ENCODE data around the gene IMP3. TPM values are rescaled to one million over a fixed set of nuclear protein-coding genes. Genes with fewer than 3 reads are reported as not detected.

IMP3 gene
- total RNA-seq, 1 donor from 2014 or later = 54.9 TPM

GRCh38 chr15:75653347-75653913 is 13.4 kb upstream of the IMP3 start:
- no peak overlapping the region for H3K27ac ChIP-seq
- intact Hi-C loops (cut with DNase I) = no loop called here
- TF ChIP-seq, protein P1, sequence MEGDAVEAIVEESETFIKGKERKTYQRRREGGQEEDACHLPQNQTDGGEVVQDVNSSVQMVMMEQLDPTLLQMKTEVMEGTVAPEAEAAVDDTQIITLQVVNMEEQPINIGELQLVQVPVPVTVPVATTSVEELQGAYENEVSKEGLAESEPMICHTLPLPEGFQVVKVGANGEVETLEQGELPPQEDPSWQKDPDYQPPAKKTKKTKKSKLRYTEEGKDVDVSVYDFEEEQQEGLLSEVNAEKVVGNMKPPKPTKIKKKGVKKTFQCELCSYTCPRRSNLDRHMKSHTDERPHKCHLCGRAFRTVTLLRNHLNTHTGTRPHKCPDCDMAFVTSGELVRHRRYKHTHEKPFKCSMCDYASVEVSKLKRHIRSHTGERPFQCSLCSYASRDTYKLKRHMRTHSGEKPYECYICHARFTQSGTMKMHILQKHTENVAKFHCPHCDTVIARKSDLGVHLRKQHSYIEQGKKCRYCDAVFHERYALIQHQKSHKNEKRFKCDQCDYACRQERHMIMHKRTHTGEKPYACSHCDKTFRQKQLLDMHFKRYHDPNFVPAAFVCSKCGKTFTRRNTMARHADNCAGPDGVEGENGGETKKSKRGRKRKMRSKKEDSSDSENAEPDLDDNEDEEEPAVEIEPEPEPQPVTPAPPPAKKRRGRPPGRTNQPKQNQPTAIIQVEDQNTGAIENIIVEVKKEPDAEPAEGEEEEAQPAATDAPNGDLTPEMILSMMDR (IDR thresholded peaks at IDR 0.05) = no peak
- ATAC-seq (no peak), DNase-seq (no peak)
- H3K9me3 ChIP-seq = no peaks in the 10 kb centered on the region
- peak overlapping the region; percentile 90 for H3K4me3 ChIP-seq
- H3K27me3 ChIP-seq = no peaks in the 10 kb centered on the region
- peaks cover 57% of the 10 kb centered on the region for H3K4me1 ChIP-seq
- H3K36me3 ChIP-seq = peaks cover 25% of the 10 kb centered on the region

DNA sequence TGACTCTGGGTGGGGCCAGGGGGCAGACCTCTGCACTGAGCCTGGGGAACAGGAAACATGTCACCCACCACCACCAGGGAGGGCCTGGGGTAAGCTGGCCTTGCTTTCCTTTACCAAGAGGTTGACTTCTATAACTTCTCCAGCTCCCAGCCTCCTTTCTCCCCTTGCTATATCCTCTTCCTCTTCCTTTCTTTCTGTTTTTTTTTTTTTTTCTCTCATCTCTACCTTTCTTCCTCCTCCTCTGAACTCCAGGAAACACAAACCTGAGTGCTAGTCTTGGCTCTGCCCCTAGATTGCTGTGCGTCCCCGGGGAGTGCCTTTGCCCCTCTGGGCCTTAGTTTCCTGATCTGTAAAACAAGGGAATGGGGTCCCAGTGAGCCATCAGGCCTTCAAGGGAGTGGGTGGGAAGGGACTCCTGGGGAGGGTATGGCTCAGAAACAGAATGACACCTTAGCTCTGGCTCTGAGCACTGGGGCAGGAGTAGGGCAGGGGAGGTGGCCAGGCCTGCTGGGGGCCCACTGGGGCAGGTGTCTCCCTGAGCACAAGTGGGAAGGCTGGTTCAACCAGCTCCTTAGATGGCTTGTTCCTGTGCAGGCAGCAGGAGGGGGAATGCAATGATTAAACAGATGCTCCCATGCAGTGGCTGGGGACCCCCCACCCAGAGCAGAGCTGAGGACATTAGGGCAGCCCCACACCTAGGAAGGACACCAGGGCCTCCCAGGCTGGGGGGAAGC is 12.0 kb upstream of the IMP3 start:
- ATAC-seq (no peak), DNase-seq (no peak)
- TF ChIP-seq, protein P1 (IDR thresholded peaks at IDR 0.05) = no peak
- intact Hi-C loops (cut with DNase I) = no loop called here
- Histone ChIP-seq H3K36me3 (peaks cover 11% of the 10 kb centered on the region), H3K4me1 (peaks cover 57% of the 10 kb centered on the region), H3K9me3 (no peaks in the 10 kb centered on the region), H3K27me3 (no peaks in the 10 kb centered on the region), H3K4me3 (peak overlapping the region; percentile 90), H3K27ac (peak overlapping the region; percentile 62)

DNA sequence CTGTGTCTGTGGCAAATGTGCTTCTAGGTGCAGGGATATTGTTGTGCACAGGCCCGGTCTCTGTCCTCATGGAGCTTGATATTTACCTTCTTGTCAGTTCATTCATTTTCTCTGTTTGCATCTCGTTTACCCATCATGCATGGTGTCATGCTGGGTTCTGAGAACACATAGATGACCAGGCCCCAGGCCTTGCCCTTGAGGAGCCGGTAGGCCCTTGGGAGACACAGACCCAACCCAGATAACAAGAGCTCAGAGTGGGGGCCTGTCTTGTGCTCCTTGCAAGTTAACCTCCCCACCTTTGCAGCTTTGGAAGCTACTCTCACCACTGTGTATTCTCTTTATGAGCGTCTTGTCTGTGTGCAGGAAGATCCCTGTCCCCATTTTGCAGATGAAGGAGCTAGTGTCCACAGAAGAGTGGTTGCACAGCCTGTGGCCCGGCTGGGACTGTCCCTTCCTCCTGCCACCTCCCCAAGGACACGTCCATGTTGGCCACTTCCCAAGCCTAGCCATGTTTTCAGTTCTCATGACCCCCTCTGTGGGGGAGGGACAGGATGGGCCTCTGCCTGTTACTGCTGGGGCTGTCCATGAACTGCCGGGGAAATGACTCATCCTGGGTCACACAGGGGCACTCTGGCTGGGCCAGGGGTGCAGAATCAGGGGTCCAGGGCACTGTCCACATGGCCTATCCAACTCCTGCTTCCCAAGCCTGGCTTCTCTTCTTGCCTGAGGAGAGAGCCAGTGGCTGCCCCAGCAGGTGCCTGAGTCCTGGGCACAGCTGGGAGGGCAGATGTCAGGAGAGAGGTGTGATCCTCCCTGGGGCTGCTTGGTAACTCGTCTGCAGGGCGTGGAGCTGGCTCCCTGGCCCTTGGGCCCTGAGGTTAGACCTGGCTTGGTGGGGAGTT is 11.1 kb upstream of the IMP3 start:
- no peak for ATAC-seq
- intact Hi-C loops (cut with DNase I) = no loop called here
- peak overlapping the region; percentile 90 for H3K4me3 ChIP-seq
- no peak for DNase-seq
- H3K36me3 ChIP-seq = peaks cover 5% of the 10 kb centered on the region
- peaks cover 64% of the 10 kb centered on the region for H3K4me1 ChIP-seq
- H3K27me3 ChIP-seq = no peaks in the 10 kb centered on the region
- TF ChIP-seq, protein P1 (IDR thresholded peaks at IDR 0.05) = no peak
- H3K9me3 ChIP-seq = no peaks in the 10 kb centered on the region
- peak overlapping the region; percentile 62 for H3K27ac ChIP-seq

DNA sequence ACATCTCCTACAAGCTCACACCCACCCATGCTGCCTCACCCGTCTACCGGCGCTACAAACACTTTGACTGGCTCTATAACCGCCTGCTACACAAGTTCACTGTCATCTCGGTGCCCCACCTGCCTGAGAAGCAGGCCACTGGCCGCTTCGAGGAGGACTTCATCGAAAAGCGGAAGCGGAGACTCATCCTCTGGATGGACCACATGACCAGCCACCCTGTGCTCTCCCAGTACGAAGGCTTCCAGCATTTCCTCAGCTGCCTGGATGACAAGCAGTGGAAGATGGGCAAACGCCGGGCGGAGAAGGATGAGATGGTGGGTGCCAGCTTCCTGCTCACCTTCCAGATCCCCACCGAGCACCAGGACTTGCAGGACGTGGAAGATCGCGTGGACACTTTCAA is 9.8 kb upstream of the IMP3 start:
- H3K4me1 ChIP-seq = peaks cover 61% of the 10 kb centered on the region
- H3K9me3 ChIP-seq = no peaks in the 10 kb centered on the region
- intact Hi-C loops (cut with DNase I) = no loop called here
- no peaks in the 10 kb centered on the region for H3K27me3 ChIP-seq
- TF ChIP-seq, protein P1 (IDR thresholded peaks at IDR 0.05) = no peak
- no peak for ATAC-seq
- H3K27ac ChIP-seq = no peak overlapping the region
- H3K4me3 ChIP-seq = peak overlapping the region; percentile 90
- no peaks in the 10 kb centered on the region for H3K36me3 ChIP-seq
- DNase-seq = no peak

GRCh38 chr15:75649045-75649761 is 9.2 kb upstream of the IMP3 start:
- H3K27ac ChIP-seq = peak overlapping the region; percentile 98
- no peak for ATAC-seq
- peak overlapping the region; percentile 90 for H3K4me3 ChIP-seq
- H3K27me3 ChIP-seq = no peaks in the 10 kb centered on the region
- intact Hi-C loops (cut with DNase I) = no loop called here
- no peak for DNase-seq
- TF ChIP-seq, protein P1 (IDR thresholded peaks at IDR 0.05) = no peak
- no peaks in the 10 kb centered on the region for H3K9me3 ChIP-seq
- H3K36me3 ChIP-seq = no peaks in the 10 kb centered on the region
- H3K4me1 ChIP-seq = peaks cover 61% of the 10 kb centered on the region

Measured in upper lobe of right lung (tissue), 1 donor.